ENCODE results near the gene FGGY. TPM values are rescaled to one million over a fixed set of nuclear protein-coding genes. Genes with fewer than 3 reads are reported as not detected.
A peak's percentile ranks its signal among the peaks of the same experiment; 100 is the strongest.

Gene FGGY
- total and polyA plus RNA-seq, 7 experiments from 2014 or later = 2.5 to 15.2 (median 11.2) TPM

DNA sequence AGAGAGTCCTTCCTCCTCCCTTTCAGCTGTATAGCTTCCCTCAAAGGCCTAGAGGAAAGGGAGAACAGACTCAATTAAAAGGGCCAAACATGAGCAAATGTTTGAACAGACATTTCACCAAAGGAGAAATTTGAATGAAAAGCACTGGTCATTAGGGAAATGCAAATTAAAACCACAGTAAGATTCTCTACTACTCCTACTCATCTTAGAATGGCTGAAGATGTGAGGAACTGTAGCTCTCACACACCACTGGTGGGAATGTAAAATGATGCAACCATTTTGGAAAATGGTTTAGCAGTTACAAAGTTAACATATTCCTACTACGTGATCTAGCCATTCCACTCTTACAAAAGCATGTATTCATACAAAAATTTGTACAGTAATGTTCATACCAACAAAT lies 264.9 kb downstream of the FGGY start:
- no peaks in the 10 kb centered on the region for H3K4me1 ChIP-seq (ENCODE audit: control insufficient read depth in 2 of 2, insufficient read depth in 2 of 2, low read length in 2 of 2)
- H3K27ac ChIP-seq (ENCODE audit: low read depth, low read length) = no peak overlapping the region
- DNase-seq (no peak), ATAC-seq (no peak)
- peaks cover 0 to 6% (median 0%) of the 10 kb centered on the region in 3 experiments for H3K9me3 ChIP-seq (ENCODE audit: control insufficient read depth in 2 of 3, low read length in 3 of 3)
- Mint-ChIP-seq H3K36me3 (peaks cover 5 to 39% (median 24%) of the 10 kb centered on the region in 5 donors), H3K4me3 (no peak overlapping the region), H3K4me1 (peaks cover 0 to 27% (median 0%) of the 10 kb centered on the region in 7 donors), H3K27ac (no peak overlapping the region), H3K27me3 (peaks cover 0 to 5% (median 3%) of the 10 kb centered on the region in 5 donors), H3K9me3 (peaks cover 3 to 27% (median 11%) of the 10 kb centered on the region in 11 donors)
- no peaks in the 10 kb centered on the region for H3K36me3 ChIP-seq (ENCODE audit: control insufficient read depth in 2 of 3, insufficient read depth in 3 of 3, low read length in 3 of 3)
- CTCF ChIA-PET = no interaction called here
- intact Hi-C loops (cut with micrococcal nuclease) = no loop called here
- POLR2A ChIA-PET = no interaction called here
- H3K27me3 ChIP-seq (ENCODE audit: control insufficient read depth in 2 of 2, insufficient read depth in 2 of 2, low read length in 2 of 2) = no peaks in the 10 kb centered on the region
- H3K4me3 ChIP-seq (ENCODE audit: low read length) = no peak overlapping the region

DNA sequence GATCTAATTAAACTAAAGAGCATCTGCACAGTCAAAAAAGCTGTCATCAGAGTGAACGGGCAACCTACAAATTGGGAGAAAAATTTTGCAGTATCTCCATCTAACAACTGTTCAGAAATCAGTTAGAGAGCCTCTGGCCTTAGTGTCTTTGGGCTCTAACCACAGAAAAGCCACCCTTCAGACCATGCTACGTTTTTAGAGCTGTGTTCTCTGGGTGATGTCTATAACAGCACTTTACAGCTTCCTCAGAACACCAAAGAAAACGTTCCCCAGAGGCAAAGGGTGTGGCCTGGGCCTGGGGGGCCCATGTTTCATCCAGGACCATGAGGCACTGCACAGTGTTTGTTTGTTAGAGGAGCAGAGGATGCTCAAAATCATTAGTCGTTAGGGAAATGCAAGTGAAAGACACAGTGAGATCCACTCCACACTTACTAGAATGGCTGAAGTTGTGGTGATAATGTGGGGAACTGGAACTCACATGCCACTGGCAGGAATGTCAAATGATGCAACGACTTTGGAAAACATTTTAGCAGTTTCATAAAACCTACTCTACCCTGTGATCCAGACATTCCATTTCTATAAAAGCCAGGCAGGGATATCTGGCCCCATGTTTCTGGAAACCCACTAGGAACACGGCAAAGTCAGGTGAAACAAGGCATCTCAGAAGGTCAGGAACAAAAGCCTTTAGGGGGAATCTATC lies 267.4 kb downstream of the FGGY start:
- H3K27ac Mint-ChIP-seq = no peak overlapping the region
- no peak for ATAC-seq
- Histone ChIP-seq H3K36me3 (ENCODE audit: control insufficient read depth in 2 of 3, insufficient read depth in 3 of 3, low read length in 3 of 3) (no peaks in the 10 kb centered on the region), H3K9me3 (ENCODE audit: control insufficient read depth in 2 of 3, low read length in 3 of 3) (no peaks in the 10 kb centered on the region), H3K27me3 (ENCODE audit: control insufficient read depth in 2 of 2, insufficient read depth in 2 of 2, low read length in 2 of 2) (no peaks in the 10 kb centered on the region), H3K4me3 (ENCODE audit: low read length) (no peak overlapping the region), H3K4me1 (ENCODE audit: control insufficient read depth in 2 of 2, insufficient read depth in 2 of 2, low read length in 2 of 2) (no peaks in the 10 kb centered on the region), H3K27ac (ENCODE audit: low read depth, low read length) (no peak overlapping the region)
- intact Hi-C loops (cut with micrococcal nuclease) = no loop called here
- peaks cover 0 to 10% (median 0%) of the 10 kb centered on the region in 11 donors for H3K9me3 Mint-ChIP-seq
- peaks cover 0 to 16% (median 14%) of the 10 kb centered on the region in 5 donors for H3K36me3 Mint-ChIP-seq
- POLR2A ChIA-PET = interaction anchor here (0.7 kb wide), 1 partner anchor 39 kb away, joined by 3 read pairs; no protein-coding TSS in a partner anchor
- no peak for DNase-seq
- H3K4me3 Mint-ChIP-seq = no peak overlapping the region
- CTCF ChIA-PET = no interaction called here
- peaks cover 0 to 27% (median under 1%) of the 10 kb centered on the region in 7 donors for H3K4me1 Mint-ChIP-seq
- H3K27me3 Mint-ChIP-seq = peaks cover 0 to 12% (median 4%) of the 10 kb centered on the region in 5 donors

DNA sequence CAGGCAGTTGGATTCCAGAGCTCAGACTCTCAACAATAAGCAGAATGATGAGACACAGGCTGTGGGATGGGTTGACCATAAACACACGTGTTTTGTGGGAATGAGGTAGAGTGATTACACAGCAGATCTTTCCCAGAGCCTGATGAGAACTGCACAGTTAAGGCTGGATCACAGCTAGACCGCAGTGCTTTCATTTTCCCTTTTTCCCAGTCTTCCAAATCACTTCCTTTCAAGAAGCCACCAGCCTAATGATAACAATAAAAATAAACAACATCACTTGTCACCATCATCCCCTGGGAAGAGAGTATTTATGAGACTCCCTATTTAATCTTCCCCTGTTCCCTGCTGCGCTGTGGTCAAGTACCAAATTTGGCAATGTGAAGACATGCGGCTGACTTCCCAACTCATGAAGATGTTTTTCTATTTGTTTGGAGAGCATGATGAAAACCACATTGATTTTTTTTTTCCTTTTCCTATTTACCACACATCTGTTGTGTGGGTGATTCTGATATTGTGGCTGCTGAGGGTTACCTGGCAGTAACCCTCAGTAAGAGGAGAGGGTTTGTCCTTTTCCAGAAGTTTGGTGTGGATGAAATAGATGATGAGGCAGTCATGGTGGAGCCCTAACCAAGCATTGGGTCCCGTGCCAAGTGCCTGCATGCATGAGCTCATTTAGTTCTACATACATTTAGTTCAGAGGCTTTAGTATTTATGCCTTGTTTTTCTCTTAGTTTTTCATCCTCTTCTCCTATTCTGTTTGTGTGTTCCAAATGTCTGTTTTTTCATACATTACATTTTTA lies 268.9 kb downstream of the FGGY start:
- Mint-ChIP-seq H3K4me3 (no peak overlapping the region), H3K27me3 (peaks cover 0 to 15% (median 4%) of the 10 kb centered on the region in 5 donors), H3K27ac (no peak overlapping the region), H3K4me1 (peaks cover 8 to 34% (median 15%) of the 10 kb centered on the region in 7 donors), H3K36me3 (peaks cover 0 to 12% (median 7%) of the 10 kb centered on the region in 5 donors), H3K9me3 (peaks cover 0 to 5% (median 0%) of the 10 kb centered on the region in 11 donors)
- H3K9me3 ChIP-seq (ENCODE audit: control insufficient read depth in 2 of 3, low read length in 3 of 3) = no peaks in the 10 kb centered on the region
- H3K27ac ChIP-seq (ENCODE audit: low read depth, low read length) = no peak overlapping the region
- ChIA-PET POLR2A (no interaction called here), CTCF (no interaction called here)
- intact Hi-C loops (cut with micrococcal nuclease) = no loop called here
- H3K4me1 ChIP-seq (ENCODE audit: control insufficient read depth in 2 of 2, insufficient read depth in 2 of 2, low read length in 2 of 2) = peaks cover 8 to 12% of the 10 kb centered on the region in 2 donors
- H3K36me3 ChIP-seq (ENCODE audit: control insufficient read depth in 2 of 3, insufficient read depth in 3 of 3, low read length in 3 of 3) = no peaks in the 10 kb centered on the region
- H3K27me3 ChIP-seq (ENCODE audit: control insufficient read depth in 2 of 2, insufficient read depth in 2 of 2, low read length in 2 of 2) = no peaks in the 10 kb centered on the region
- DNase-seq (no peak), ATAC-seq (no peak)
- H3K4me3 ChIP-seq (ENCODE audit: low read length) = no peak overlapping the region

DNA sequence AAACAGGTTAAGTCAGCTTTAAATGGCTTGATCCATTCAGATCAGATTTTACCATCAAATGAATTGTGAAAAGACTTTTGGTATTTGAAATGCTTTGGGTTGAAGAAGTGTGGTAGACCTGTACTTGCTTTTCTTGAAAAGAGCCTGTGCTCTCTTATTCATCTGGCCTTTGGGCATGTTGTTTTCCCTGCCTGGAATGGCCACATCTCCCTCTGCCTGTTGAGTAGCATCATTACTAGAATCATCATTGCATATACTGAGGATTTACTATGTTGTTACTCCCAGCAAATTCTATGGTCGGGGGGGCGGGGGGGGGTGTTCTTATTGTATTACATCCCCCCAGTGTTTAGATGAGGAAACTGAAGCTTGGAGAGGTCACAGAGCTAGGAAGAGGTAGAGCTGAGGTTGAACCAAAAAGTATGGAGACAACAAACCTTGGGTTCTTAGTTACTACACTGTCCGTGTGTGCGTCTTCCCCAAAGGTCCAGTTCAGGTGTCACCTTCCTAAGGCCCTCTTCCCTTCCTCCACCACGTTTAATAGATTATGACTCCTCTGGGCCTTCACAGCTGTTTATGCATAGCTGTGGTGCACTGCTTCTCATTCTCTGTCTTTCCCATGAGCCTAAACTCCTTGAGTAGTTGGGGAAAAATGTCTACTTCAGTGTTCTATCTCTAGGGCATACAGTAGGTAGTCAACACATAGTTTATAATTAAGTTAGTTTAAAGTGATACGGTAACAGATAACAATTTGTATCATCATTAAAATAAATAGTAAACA lies 271.5 kb downstream of the FGGY start:
- Mint-ChIP-seq H3K27ac (no peak overlapping the region), H3K27me3 (peaks cover 8 to 20% (median 10%) of the 10 kb centered on the region in 5 donors), H3K4me3 (no peak overlapping the region), H3K36me3 (peaks cover 0 to 8% (median 3%) of the 10 kb centered on the region in 5 donors), H3K4me1 (peaks cover 26 to 45% (median 30%) of the 10 kb centered on the region in 7 donors), H3K9me3 (peaks cover 0 to 1% (median 0%) of the 10 kb centered on the region in 11 donors)
- ATAC-seq (no peak), DNase-seq (no peak)
- H3K27ac ChIP-seq (ENCODE audit: low read depth, low read length) = no peak overlapping the region
- H3K9me3 ChIP-seq (ENCODE audit: control insufficient read depth in 2 of 3, low read length in 3 of 3) = no peaks in the 10 kb centered on the region
- intact Hi-C loops (cut with micrococcal nuclease) = no loop called here
- H3K4me3 ChIP-seq (ENCODE audit: low read length) = no peak overlapping the region
- H3K36me3 ChIP-seq (ENCODE audit: control insufficient read depth in 2 of 3, insufficient read depth in 3 of 3, low read length in 3 of 3) = no peaks in the 10 kb centered on the region
- POLR2A ChIA-PET = interaction anchor here (2.0 kb wide), 1 partner anchor 785 kb away, joined by 6 read pairs; the partner anchor contains the start of gene JUN
- peaks cover 0 to 4% of the 10 kb centered on the region in 2 donors for H3K27me3 ChIP-seq (ENCODE audit: control insufficient read depth in 2 of 2, insufficient read depth in 2 of 2, low read length in 2 of 2)
- CTCF ChIA-PET = no interaction called here
- peaks cover 14 to 20% of the 10 kb centered on the region in 2 donors for H3K4me1 ChIP-seq (ENCODE audit: control insufficient read depth in 2 of 2, insufficient read depth in 2 of 2, low read length in 2 of 2)

DNA sequence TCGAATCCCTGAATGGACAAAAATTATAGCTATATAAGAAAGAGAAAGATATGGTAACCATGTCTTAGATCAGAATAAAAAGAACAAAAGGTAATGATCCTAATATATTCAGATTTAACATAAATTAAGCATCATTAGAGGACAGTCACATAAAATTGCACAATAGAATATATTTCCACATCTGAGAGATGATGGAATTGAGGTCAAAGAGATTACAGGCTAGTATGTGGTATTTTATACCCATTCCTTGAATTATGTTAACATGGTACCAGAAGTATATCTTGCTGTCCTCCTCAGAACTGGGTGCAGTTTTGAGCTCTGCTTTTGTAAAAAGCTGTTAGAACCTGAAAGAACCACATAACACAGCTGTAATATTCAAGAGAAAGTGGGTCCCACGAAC lies 272.3 kb downstream of the FGGY start:
- Histone ChIP-seq H3K27ac (ENCODE audit: low read depth, low read length) (no peak overlapping the region), H3K36me3 (ENCODE audit: control insufficient read depth in 2 of 3, insufficient read depth in 3 of 3, low read length in 3 of 3) (no peaks in the 10 kb centered on the region), H3K4me1 (ENCODE audit: control insufficient read depth in 2 of 2, insufficient read depth in 2 of 2, low read length in 2 of 2) (peaks cover 14 to 20% of the 10 kb centered on the region in 2 donors), H3K9me3 (ENCODE audit: control insufficient read depth in 2 of 3, low read length in 3 of 3) (peaks cover 0 to 4% (median 0%) of the 10 kb centered on the region in 3 experiments), H3K4me3 (ENCODE audit: low read length) (no peak overlapping the region), H3K27me3 (ENCODE audit: control insufficient read depth in 2 of 2, insufficient read depth in 2 of 2, low read length in 2 of 2) (peaks cover 0 to 4% of the 10 kb centered on the region in 2 donors)
- Mint-ChIP-seq H3K36me3 (peaks cover 3 to 10% (median 8%) of the 10 kb centered on the region in 5 donors), H3K27me3 (peaks cover 8 to 20% (median 10%) of the 10 kb centered on the region in 5 donors), H3K4me3 (no peak overlapping the region), H3K9me3 (peaks cover 0 to 6% (median 4%) of the 10 kb centered on the region in 11 donors), H3K27ac (no peak overlapping the region), H3K4me1 (peaks cover 26 to 43% (median 30%) of the 10 kb centered on the region in 7 donors)
- intact Hi-C loops (cut with micrococcal nuclease) = no loop called here
- ATAC-seq = no peak
- ChIA-PET CTCF (interaction anchor here (0.5 kb wide), 1 partner anchor 19 kb away, joined by 3 read pairs; no protein-coding TSS in a partner anchor), POLR2A (interaction anchor here (2.0 kb wide), 1 partner anchor 786 kb away, joined by 6 read pairs; the partner anchor contains the start of gene JUN)
- no peak for DNase-seq

DNA sequence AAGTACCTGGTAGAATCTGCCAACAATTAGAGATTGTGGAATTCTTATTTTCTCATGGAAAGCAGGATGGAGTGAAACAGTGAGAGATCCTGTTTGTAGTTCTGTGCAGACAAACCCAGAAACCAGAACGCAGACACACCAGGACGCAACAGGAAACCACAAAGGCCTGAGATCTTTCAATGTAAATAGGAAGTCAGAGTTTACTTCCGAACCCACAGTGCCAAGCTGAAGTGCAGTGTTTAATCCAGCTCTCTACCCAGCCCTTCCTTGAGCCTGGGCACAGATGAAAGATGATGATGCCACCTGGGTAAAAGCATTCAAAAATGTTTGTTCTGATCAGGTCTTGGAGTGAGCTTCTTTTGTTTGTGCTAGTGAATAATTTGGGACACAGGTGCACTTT lies 273.6 kb downstream of the FGGY start:
- Histone ChIP-seq H3K27me3 (ENCODE audit: control insufficient read depth in 2 of 2, insufficient read depth in 2 of 2, low read length in 2 of 2) (peaks cover 0 to 4% of the 10 kb centered on the region in 2 donors), H3K27ac (ENCODE audit: low read depth, low read length) (no peak overlapping the region), H3K4me1 (ENCODE audit: control insufficient read depth in 2 of 2, insufficient read depth in 2 of 2, low read length in 2 of 2) (peaks cover 14 to 20% of the 10 kb centered on the region in 2 donors), H3K9me3 (ENCODE audit: control insufficient read depth in 2 of 3, low read length in 3 of 3) (peaks cover 0 to 5% (median 0%) of the 10 kb centered on the region in 3 experiments), H3K36me3 (ENCODE audit: control insufficient read depth in 2 of 3, insufficient read depth in 3 of 3, low read length in 3 of 3) (no peaks in the 10 kb centered on the region), H3K4me3 (ENCODE audit: low read length) (peak overlapping the region; percentile 12)
- intact Hi-C loops (cut with micrococcal nuclease) = loop anchor here in 1 of 2 donors (10.0 kb wide), 1 partner anchor 786 kb away; the partner anchor contains the start of gene JUN
- DNase-seq (peak in 8 of 9 donors; percentile 31 to 67 (median 54)), ATAC-seq (peak; percentile 93)
- ChIA-PET CTCF (interaction anchor here (0.7 kb wide), 1 partner anchor 28 kb away, joined by 3 read pairs; no protein-coding TSS in a partner anchor), POLR2A (no interaction called here)
- peaks cover 26 to 41% (median 30%) of the 10 kb centered on the region in 7 donors for H3K4me1 Mint-ChIP-seq
- H3K27ac Mint-ChIP-seq = peak overlapping the region in 2 of 9 donors; percentile 25 to 82
- peaks cover 4 to 15% (median 13%) of the 10 kb centered on the region in 5 donors for H3K36me3 Mint-ChIP-seq
- H3K9me3 Mint-ChIP-seq = peaks cover 0 to 10% (median 5%) of the 10 kb centered on the region in 11 donors
- H3K27me3 Mint-ChIP-seq = peaks cover 8 to 20% (median 10%) of the 10 kb centered on the region in 5 donors
- peak overlapping the region; percentile 18 to 74 (median 46) for H3K4me3 Mint-ChIP-seq
